Osteoblast (primary cell): Measurements from ENCODE around the gene LAMA5. TPM values are rescaled to one million over a fixed set of nuclear protein-coding genes. Genes with fewer than 3 reads are reported as not detected.
A peak's percentile ranks its signal among the peaks of the same experiment; 100 is the strongest.

ENCODE experiments used
- DNase-seq: peaks from one replicate; pipeline ENCODE4 v3.0.0; 2011; ENCODE audit warnings: low spot score, mixed read lengths; ENCODE audit not compliant: insufficient read length; ENCODE audit errors: missing footprints
- H2AFZ ChIP-seq: 2 replicates; pipeline ENCODE4 v1.6.0; 2011; ENCODE audit warnings: mild to moderate bottlenecking, low read length
- H3K27ac ChIP-seq: 2 replicates; pipeline ENCODE4 v1.5.1; 2011; ENCODE audit warnings: mild to moderate bottlenecking, low read depth, low read length, moderate library complexity
- H3K27me3 ChIP-seq: 2 replicates; pipeline ENCODE4 v1.6.0; 2012; ENCODE audit warnings: mild to moderate bottlenecking, control low read depth, inconsistent platforms, low read length, moderate library complexity; ENCODE audit not compliant: insufficient read depth
- H3K36me3 ChIP-seq: 2 replicates; pipeline ENCODE4 v1.5.1; 2011; ENCODE audit warnings: mild to moderate bottlenecking, low read length, control low read depth, moderate library complexity; ENCODE audit not compliant: insufficient read depth
- H3K4me1 ChIP-seq: 2 replicates; pipeline ENCODE4 v1.5.1; 2011; ENCODE audit warnings: mild to moderate bottlenecking, low read length, control low read depth, moderate library complexity; ENCODE audit not compliant: insufficient read depth
- H3K4me2 ChIP-seq: 2 replicates; pipeline ENCODE4 v1.6.0; 2011; ENCODE audit warnings: mild to moderate bottlenecking, low read length; ENCODE audit not compliant: insufficient read depth
- H3K4me3 ChIP-seq: fragments of 200-600 bp; sonication (generic); 3 replicates; pipeline ENCODE4 v1.5.1; 2012; ENCODE audit warnings: mild to moderate bottlenecking, low read length, inconsistent platforms; ENCODE audit not compliant: insufficient read depth
- H3K79me2 ChIP-seq: 2 replicates; pipeline ENCODE4 v1.6.0; 2012; ENCODE audit warnings: mild to moderate bottlenecking, low read length, control low read depth, inconsistent platforms; ENCODE audit not compliant: insufficient read depth
- H3K9me3 ChIP-seq: 2 replicates; pipeline ENCODE4 v1.5.1; 2011; ENCODE audit warnings: low read depth, low read length, control low read depth
- H4K20me1 ChIP-seq: 2 replicates; pipeline ENCODE4 v1.6.0; 2012; ENCODE audit warnings: mild to moderate bottlenecking, low read length, control low read depth; ENCODE audit not compliant: insufficient read depth
- total RNA-seq: library from RNA; depleted of rRNA; stranded (reverse); fragments of >200 nt; gene quantifications from 2 replicates; pipeline ENCODE4 v1.2.3, GENCODE V29; 2012
- TF ChIP-seq, protein P1 (sequence below): IDR thresholded peaks from 2 replicates; pipeline ENCODE4 v1.5.1; 2011; ENCODE audit warnings: mild to moderate bottlenecking, low read depth, low read length, moderate library complexity; ENCODE audit errors: extremely low read depth

LAMA5 gene
- total RNA-seq, 1 donor: 2.2 TPM

DNA sequence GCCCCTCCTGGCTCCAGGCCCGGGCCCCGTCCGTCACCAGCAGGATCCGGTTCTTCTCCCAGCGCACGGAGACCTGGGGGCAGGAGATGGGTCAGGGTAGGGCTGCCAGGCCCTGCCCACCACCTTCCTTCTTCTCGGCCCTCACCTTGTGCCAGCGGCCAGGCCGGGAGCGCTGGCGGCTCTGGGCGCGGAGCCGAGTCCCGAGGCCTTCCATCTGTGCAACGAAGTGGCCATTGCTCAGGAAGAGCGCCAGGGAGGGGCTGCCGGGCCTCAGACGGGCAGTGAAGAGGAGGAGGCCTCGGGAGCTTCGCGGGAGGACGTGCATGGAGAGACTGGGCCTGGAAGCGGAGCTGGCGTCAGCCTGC is 56.4 kb downstream of the LAMA5 start:
- peaks cover 33% of the 10 kb centered on the region for H3K36me3 ChIP-seq
- peaks cover 24% of the 10 kb centered on the region for H3K79me2 ChIP-seq
- H3K4me1 ChIP-seq: no peaks in the 10 kb centered on the region
- peaks cover 26% of the 10 kb centered on the region for H4K20me1 ChIP-seq
- H3K4me3 ChIP-seq: no peak overlapping the region
- H3K27me3 ChIP-seq: no peaks in the 10 kb centered on the region
- peak; percentile 89 for DNase-seq
- no peak overlapping the region for H2AFZ ChIP-seq
- no peak overlapping the region for H3K27ac ChIP-seq
- TF ChIP-seq, protein P1, sequence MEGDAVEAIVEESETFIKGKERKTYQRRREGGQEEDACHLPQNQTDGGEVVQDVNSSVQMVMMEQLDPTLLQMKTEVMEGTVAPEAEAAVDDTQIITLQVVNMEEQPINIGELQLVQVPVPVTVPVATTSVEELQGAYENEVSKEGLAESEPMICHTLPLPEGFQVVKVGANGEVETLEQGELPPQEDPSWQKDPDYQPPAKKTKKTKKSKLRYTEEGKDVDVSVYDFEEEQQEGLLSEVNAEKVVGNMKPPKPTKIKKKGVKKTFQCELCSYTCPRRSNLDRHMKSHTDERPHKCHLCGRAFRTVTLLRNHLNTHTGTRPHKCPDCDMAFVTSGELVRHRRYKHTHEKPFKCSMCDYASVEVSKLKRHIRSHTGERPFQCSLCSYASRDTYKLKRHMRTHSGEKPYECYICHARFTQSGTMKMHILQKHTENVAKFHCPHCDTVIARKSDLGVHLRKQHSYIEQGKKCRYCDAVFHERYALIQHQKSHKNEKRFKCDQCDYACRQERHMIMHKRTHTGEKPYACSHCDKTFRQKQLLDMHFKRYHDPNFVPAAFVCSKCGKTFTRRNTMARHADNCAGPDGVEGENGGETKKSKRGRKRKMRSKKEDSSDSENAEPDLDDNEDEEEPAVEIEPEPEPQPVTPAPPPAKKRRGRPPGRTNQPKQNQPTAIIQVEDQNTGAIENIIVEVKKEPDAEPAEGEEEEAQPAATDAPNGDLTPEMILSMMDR: no peak
- H3K9me3 ChIP-seq: no peaks in the 10 kb centered on the region
- H3K4me2 ChIP-seq: no peak overlapping the region

DNA sequence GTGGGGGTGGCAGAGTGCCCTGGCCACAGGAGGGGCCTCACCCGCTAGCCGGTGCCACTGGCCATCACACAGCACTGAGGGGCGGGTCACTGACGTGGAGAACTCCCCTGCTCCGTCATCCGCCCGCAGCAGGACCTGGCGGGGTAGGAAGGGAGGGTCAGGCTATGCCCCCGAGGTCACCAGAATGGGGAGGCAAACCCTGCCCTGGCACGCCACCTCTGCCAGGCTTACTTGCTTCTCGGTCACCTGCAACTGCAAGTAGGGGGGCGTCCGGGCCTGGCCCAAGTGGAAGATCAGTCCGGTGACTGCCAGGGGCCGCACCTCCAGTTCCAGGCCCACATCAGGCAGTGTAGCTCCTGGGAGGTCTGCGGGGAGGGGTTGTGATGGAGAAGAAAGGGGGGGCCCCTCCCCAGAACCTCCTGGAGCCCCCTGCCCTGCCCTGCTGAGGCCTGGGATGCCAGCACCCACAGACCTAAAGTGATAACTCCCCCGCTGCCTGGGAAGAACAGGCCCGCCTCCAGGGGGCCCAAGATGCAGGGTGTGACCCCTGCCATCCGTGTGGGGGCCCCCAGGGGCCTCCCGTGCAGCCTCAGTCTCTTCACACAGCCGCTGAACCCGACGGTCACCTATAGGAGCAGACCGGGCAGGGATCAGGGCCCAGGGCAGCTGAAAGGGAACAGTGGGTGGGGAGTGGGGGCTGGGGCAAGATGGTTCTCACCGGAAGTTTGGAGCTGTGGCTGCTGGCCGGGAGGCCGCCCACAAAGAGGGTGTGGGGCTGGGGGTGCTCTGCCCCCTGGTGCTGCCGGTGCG is 57.0 kb downstream of the LAMA5 start:
- Histone ChIP-seq H3K9me3 (no peaks in the 10 kb centered on the region), H3K4me3 (no peak overlapping the region), H4K20me1 (peaks cover 32% of the 10 kb centered on the region), H3K27ac (no peak overlapping the region), H3K4me2 (no peak overlapping the region), H3K36me3 (peaks cover 39% of the 10 kb centered on the region), H3K27me3 (no peaks in the 10 kb centered on the region), H2AFZ (no peak overlapping the region), H3K79me2 (peaks cover 30% of the 10 kb centered on the region), H3K4me1 (peaks cover 2% of the 10 kb centered on the region)
- TF ChIP-seq, protein P1: no peak
- peak; percentile 80 for DNase-seq

DNA sequence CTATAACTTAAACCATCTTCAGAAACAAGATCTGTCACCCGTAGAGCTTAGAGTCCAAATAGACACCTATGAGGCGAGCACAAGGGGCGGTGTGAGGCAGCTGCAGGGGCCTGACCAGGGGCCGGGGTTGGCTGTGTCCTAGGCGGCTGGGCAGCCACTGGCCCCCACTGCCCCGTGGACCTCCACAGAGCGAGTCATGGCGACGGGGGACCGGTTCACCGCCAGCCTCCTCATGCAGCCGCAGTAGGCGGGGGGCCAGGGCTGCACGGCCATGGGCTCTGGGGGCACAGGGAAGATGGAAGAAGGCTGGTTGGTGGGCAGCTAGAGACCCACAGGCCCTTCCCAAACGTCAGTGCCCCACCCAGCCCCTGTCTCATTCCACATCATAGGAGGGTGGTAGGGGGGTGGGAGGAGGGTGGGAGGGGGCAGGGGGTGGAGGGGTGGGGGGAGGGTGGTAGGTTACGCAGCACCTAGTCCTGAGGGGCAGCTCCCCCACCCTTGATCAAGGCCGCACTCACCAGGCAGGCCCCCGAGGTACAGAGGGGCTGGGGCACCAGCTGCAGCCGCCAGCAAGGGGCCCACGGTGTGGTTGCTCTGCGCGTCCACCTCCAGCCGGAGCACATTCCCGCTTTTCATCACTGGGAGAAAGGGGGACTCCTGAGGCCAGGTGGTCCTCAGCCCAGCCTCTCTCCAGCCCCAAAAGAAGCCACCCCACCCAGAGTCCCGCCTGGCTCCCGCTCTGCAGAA is 57.7 kb downstream of the LAMA5 start:
- Histone ChIP-seq H2AFZ (no peak overlapping the region), H3K4me3 (no peak overlapping the region), H3K79me2 (peaks cover 37% of the 10 kb centered on the region), H3K27me3 (no peaks in the 10 kb centered on the region), H4K20me1 (peaks cover 40% of the 10 kb centered on the region), H3K27ac (no peak overlapping the region), H3K4me2 (no peak overlapping the region), H3K9me3 (no peaks in the 10 kb centered on the region), H3K4me1 (peaks cover 10% of the 10 kb centered on the region), H3K36me3 (peaks cover 43% of the 10 kb centered on the region)
- no peak for DNase-seq
- TF ChIP-seq, protein P1: no peak
